Neural cell (in vitro differentiated cells): ENCODE measurements around the gene IFT22. TPM values are rescaled to one million over a fixed set of nuclear protein-coding genes. Genes with fewer than 3 reads are reported as not detected.

Experiments used
- H2AFZ ChIP-seq: fragments of 200-600, 300-800 bp; sonication (generic), shearing (Covaris generic); 2 replicates; pipeline ENCODE4 v1.6.0; 2014; ENCODE audit warnings: low read depth, mild to moderate bottlenecking, antibody characterized with exemption, low read length, moderate library complexity
- H3F3A ChIP-seq: fragments of 200-600 bp; shearing (Covaris generic); 2 replicates; pipeline ENCODE4 v1.6.1; 2016; ENCODE audit warnings: mild to moderate bottlenecking, moderate library complexity, mixed read lengths, antibody characterized with exemption, low read length; ENCODE audit not compliant: insufficient read depth, poor library complexity, severe bottlenecking
- H3K27ac ChIP-seq: fragments of 200-600, 300-800 bp; sonication (generic), shearing (Covaris generic); 2 replicates; pipeline ENCODE4 v1.5.1; 2014; ENCODE audit warnings: mild to moderate bottlenecking, low read length, moderate library complexity
- H3K27me3 ChIP-seq: fragments of 300-800, 200-600 bp; sonication (generic), shearing (Covaris generic); 2 replicates; pipeline ENCODE4 v1.6.0; 2014; ENCODE audit warnings: mild to moderate bottlenecking, low read depth, low read length, moderate library complexity; ENCODE audit not compliant: insufficient read depth
- H3K36me3 ChIP-seq: fragments of 300-800, 200-600 bp; sonication (generic), shearing (Covaris generic); 2 replicates; pipeline ENCODE4 v1.5.1; 2014; ENCODE audit warnings: mild to moderate bottlenecking, antibody characterized with exemption, low read length, moderate library complexity; ENCODE audit not compliant: insufficient read depth
- H3K4me2 ChIP-seq: fragments of 300-800, 200-600 bp; sonication (generic), shearing (Covaris generic); 2 replicates; pipeline ENCODE4 v1.6.0; 2014; ENCODE audit warnings: mild to moderate bottlenecking, low read length
- H3K4me3 ChIP-seq: fragments of 300-800, 200-600 bp; sonication (generic), shearing (Covaris generic); 2 replicates; pipeline ENCODE4 v1.5.1; 2014; ENCODE audit warnings: mild to moderate bottlenecking, low read length, moderate library complexity
- H3K79me2 ChIP-seq: fragments of 200-600 bp; shearing (Covaris generic); replicated peaks from 2 replicates; pipeline ENCODE4 v1.6.0; 2014; ENCODE audit warnings: mild to moderate bottlenecking, low read length, moderate library complexity; ENCODE audit not compliant: insufficient read depth
- H3K9ac ChIP-seq: fragments of 300-800, 200-600 bp; sonication (generic), shearing (Covaris generic); 2 replicates; pipeline ENCODE4 v1.6.1; 2016; ENCODE audit warnings: mild to moderate bottlenecking, low read length, mixed read lengths
- H3K9me2 ChIP-seq: fragments of 200-600 bp; shearing (Covaris generic); 2 replicates; pipeline ENCODE4 v1.6.1; 2016; ENCODE audit warnings: mild to moderate bottlenecking, low read length, mixed read lengths; ENCODE audit not compliant: insufficient read depth
- H3K9me3 ChIP-seq: fragments of 200-600, 300-800 bp; sonication (generic), shearing (Covaris generic); 2 replicates; pipeline ENCODE4 v1.6.1; 2016; ENCODE audit warnings: mild to moderate bottlenecking, mixed run types, low read length, moderate library complexity, mixed read lengths
- H4K20me1 ChIP-seq: fragments of 200-600 bp; shearing (Covaris generic); 2 replicates; pipeline ENCODE4 v1.6.1; 2016; ENCODE audit warnings: mild to moderate bottlenecking, mixed run types; ENCODE audit not compliant: insufficient read depth
- EP300 ChIP-seq: fragments of 450-650 bp; conservative IDR thresholded peaks from 2 replicates; pipeline ENCODE4 v1.6.1; 2014; ENCODE audit warnings: antibody characterized with exemption, mild to moderate bottlenecking, moderate library complexity; ENCODE audit not compliant: poor library complexity, severe bottlenecking
- EZH2 ChIP-seq: fragments of 200-600, 300-800 bp; shearing (Covaris generic), sonication (generic); IDR thresholded peaks from 2 replicates; pipeline ENCODE4 v1.6.1; 2014; ENCODE audit warnings: antibody characterized with exemption, low read length, borderline replicate concordance, mild to moderate bottlenecking; ENCODE audit not compliant: insufficient read depth, poor library complexity, severe bottlenecking
- MXI1 ChIP-seq: fragments of 450-650 bp; conservative IDR thresholded peaks from 2 replicates; pipeline ENCODE4 v1.6.1; 2014; ENCODE audit warnings: antibody characterized with exemption, mild to moderate bottlenecking; ENCODE audit not compliant: poor library complexity, severe bottlenecking
- POLR2AphosphoS5 ChIP-seq: IDR thresholded peaks from 2 replicates; pipeline ENCODE4 v1.6.1; 2012
- RAD21 ChIP-seq: fragments of 450-650 bp; conservative IDR thresholded peaks from 2 replicates; pipeline ENCODE4 v1.6.1; 2014; ENCODE audit warnings: antibody characterized with exemption, mild to moderate bottlenecking, moderate library complexity
- SMC3 ChIP-seq: fragments of 450-650 bp; conservative IDR thresholded peaks from 2 replicates; pipeline ENCODE4 v1.6.1; 2014; ENCODE audit warnings: antibody characterized with exemption, mild to moderate bottlenecking, moderate library complexity; ENCODE audit not compliant: poor library complexity
- TAF1 ChIP-seq: IDR thresholded peaks from 2 replicates; pipeline ENCODE4 v1.6.1; 2012; ENCODE audit warnings: low read depth
- polyA plus RNA-seq: library from polyadenylated mRNA; depleted of rRNA; stranded (reverse); fragments of >200 nt; gene quantifications from 2 replicates; pipeline ENCODE4 v1.2.3, GENCODE V29; 2014
- TF ChIP-seq, protein P1 (sequence below): fragments of 450-650 bp; IDR thresholded peaks from 2 replicates; pipeline ENCODE4 v1.5.1; 2014; ENCODE audit warnings: antibody characterized with exemption, mild to moderate bottlenecking, moderate library complexity; ENCODE audit not compliant: poor library complexity, severe bottlenecking
- TF ChIP-seq, protein P2 (sequence below): IDR thresholded peaks from 2 replicates; pipeline ENCODE4 v1.6.1; 2012; ENCODE audit warnings: borderline replicate concordance

Gene IFT22
- polyA plus RNA-seq, 1 donor from 2014 or later = 50.9 TPM

DNA sequence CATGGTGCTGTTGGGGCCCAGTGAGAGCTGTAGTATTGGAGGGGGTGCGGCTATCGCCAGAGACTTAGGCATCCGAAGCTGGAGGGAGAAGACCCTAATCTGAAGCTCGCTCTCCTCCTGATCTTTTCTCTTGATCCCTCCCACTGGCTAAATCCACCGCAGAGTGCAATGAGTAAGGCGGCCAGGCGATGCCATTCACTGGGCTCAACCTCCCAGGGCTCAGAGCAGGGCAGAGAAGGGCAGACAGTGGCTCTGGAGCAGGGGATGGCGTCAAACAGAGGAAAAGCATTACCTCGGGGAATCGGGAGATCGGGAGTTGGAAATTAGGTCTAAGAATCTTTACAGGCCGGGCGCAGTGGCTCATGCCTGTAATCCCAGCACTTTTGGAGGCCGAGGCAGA, 18.8 kb upstream of the IFT22 start:
- Histone ChIP-seq H3K4me2 (no peak overlapping the region), H3K36me3 (no peaks in the 10 kb centered on the region), H3F3A (no peaks in the 10 kb centered on the region), H3K9me3 (no peaks in the 10 kb centered on the region), H3K27ac (no peak overlapping the region), H3K9me2 (no peaks in the 10 kb centered on the region), H3K9ac (no peak overlapping the region), H3K4me3 (no peak overlapping the region), H2AFZ (no peak overlapping the region), H4K20me1 (no peaks in the 10 kb centered on the region), H3K79me2 (no peaks in the 10 kb centered on the region), H3K27me3 (no peaks in the 10 kb centered on the region)
- TF ChIP-seq TAF1 = no peak
- no peak for TF ChIP-seq POLR2AphosphoS5
- no peak for TF ChIP-seq EZH2
- TF ChIP-seq, protein P1, sequence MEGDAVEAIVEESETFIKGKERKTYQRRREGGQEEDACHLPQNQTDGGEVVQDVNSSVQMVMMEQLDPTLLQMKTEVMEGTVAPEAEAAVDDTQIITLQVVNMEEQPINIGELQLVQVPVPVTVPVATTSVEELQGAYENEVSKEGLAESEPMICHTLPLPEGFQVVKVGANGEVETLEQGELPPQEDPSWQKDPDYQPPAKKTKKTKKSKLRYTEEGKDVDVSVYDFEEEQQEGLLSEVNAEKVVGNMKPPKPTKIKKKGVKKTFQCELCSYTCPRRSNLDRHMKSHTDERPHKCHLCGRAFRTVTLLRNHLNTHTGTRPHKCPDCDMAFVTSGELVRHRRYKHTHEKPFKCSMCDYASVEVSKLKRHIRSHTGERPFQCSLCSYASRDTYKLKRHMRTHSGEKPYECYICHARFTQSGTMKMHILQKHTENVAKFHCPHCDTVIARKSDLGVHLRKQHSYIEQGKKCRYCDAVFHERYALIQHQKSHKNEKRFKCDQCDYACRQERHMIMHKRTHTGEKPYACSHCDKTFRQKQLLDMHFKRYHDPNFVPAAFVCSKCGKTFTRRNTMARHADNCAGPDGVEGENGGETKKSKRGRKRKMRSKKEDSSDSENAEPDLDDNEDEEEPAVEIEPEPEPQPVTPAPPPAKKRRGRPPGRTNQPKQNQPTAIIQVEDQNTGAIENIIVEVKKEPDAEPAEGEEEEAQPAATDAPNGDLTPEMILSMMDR = no peak
- no peak for TF ChIP-seq MXI1
- TF ChIP-seq EP300 = no peak
- TF ChIP-seq, protein P2, sequence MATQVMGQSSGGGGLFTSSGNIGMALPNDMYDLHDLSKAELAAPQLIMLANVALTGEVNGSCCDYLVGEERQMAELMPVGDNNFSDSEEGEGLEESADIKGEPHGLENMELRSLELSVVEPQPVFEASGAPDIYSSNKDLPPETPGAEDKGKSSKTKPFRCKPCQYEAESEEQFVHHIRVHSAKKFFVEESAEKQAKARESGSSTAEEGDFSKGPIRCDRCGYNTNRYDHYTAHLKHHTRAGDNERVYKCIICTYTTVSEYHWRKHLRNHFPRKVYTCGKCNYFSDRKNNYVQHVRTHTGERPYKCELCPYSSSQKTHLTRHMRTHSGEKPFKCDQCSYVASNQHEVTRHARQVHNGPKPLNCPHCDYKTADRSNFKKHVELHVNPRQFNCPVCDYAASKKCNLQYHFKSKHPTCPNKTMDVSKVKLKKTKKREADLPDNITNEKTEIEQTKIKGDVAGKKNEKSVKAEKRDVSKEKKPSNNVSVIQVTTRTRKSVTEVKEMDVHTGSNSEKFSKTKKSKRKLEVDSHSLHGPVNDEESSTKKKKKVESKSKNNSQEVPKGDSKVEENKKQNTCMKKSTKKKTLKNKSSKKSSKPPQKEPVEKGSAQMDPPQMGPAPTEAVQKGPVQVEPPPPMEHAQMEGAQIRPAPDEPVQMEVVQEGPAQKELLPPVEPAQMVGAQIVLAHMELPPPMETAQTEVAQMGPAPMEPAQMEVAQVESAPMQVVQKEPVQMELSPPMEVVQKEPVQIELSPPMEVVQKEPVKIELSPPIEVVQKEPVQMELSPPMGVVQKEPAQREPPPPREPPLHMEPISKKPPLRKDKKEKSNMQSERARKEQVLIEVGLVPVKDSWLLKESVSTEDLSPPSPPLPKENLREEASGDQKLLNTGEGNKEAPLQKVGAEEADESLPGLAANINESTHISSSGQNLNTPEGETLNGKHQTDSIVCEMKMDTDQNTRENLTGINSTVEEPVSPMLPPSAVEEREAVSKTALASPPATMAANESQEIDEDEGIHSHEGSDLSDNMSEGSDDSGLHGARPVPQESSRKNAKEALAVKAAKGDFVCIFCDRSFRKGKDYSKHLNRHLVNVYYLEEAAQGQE = no peak
- TF ChIP-seq SMC3 = no peak
- no peak for TF ChIP-seq RAD21

DNA sequence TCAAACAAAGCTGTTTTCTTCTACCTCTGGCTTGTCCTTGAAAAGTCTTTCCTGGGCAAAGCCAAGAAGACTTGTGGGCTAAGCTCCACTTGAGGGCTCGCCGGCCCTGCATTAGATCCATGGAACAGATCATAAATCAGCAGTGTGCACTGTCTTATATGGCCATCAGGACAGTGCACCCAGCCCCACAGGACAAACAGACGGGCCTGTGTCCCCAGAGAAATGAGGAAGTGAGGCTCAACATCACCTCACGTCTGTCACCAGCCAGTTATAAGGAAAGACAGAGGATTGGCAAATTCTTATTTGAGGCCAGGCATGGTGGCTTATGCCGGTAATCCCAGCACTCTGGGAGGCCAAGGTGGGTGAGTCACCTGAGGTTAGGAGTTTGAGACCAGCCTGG, 12.3 kb upstream of the IFT22 start:
- H3K4me2 ChIP-seq = no peak overlapping the region
- no peaks in the 10 kb centered on the region for H3K27me3 ChIP-seq
- H3K9me2 ChIP-seq = no peaks in the 10 kb centered on the region
- no peak overlapping the region for H3K4me3 ChIP-seq
- H3K79me2 ChIP-seq = no peaks in the 10 kb centered on the region
- H3K9ac ChIP-seq = no peak overlapping the region
- TF ChIP-seq RAD21 (no peak), TAF1 (no peak), MXI1 (no peak), EP300 (no peak), EZH2 (no peak), SMC3 (no peak), POLR2AphosphoS5 (no peak)
- TF ChIP-seq, protein P1 = no peak
- TF ChIP-seq, protein P2 = no peak
- H2AFZ ChIP-seq = no peak overlapping the region
- H4K20me1 ChIP-seq = no peaks in the 10 kb centered on the region
- no peaks in the 10 kb centered on the region for H3K36me3 ChIP-seq
- no peaks in the 10 kb centered on the region for H3K9me3 ChIP-seq
- H3K27ac ChIP-seq = no peak overlapping the region
- no peaks in the 10 kb centered on the region for H3F3A ChIP-seq
